HCT116 (cell line): ENCODE measurements around the gene KCTD15. TPM values are rescaled to one million over a fixed set of nuclear protein-coding genes. Genes with fewer than 3 reads are reported as not detected.

Source experiments
- ATAC-seq: fragments of 200-7000 bp; cut with Tn5 transposase; 2 replicates; pipeline ENCODE4 v1.9.1; 2020; ENCODE audit warnings: mild to moderate bottlenecking, moderate library complexity
- BruUV-seq: library from RNA; stranded (reverse); fragments of 400-500 nt; replicated peaks from 2 replicates; lab custom pipeline; 2021; lab: Mats Ljungman, UMichigan
- CTCF ChIA-PET: fragments of 300-600 bp; sonication (Branson Sonifier 250); formaldehyde crosslinking; loops from one replicate; lab custom pipeline; 2021; ENCODE audit warnings: antibody characterized with exemption; lab: Charles Lee
- POLR2A ChIA-PET: fragments of 300-600, 350-600 bp; sonication (Branson Sonifier 250); formaldehyde crosslinking; loops from one replicate; lab custom pipeline; 2021; ENCODE audit warnings: antibody characterized with exemption; lab: Charles Lee
- RAD21 ChIA-PET, 2 experiments: fragments of 300-600 bp; sonication (Branson Sonifier 250); formaldehyde crosslinking; loops; one replicate each; lab custom pipeline; 2023; ENCODE audit warnings: low total read pairs in 2 of 2; ENCODE audit not compliant: uncharacterized antibody in 2 of 2, unreplicated experiment in 2 of 2, low non-redundant PET in 1 of 2; lab: Charles Lee
- DNase-seq: peaks from one replicate; pipeline ENCODE4 v3.0.0-alpha.2; 2010; ENCODE audit warnings: low read depth, low spot score
- H2AFZ ChIP-seq: fragments of 200-600 bp; shearing (Covaris generic), sonication (generic); 2 replicates; pipeline ENCODE4 v1.6.1; 2017; ENCODE audit warnings: low read depth, mixed run types, mixed read lengths, antibody characterized with exemption, low read length; ENCODE audit not compliant: poor library complexity, severe bottlenecking
- H3K27ac ChIP-seq: 2 replicates; pipeline ENCODE4 v1.5.1; 2012; ENCODE audit warnings: low read depth, low read length
- H3K27me3 ChIP-seq: fragments of 200-600 bp; sonication (generic); 2 replicates; pipeline ENCODE4 v1.6.1; 2016; ENCODE audit warnings: mixed run types, low read length, mixed read lengths; ENCODE audit not compliant: insufficient read depth
- H3K36me3 ChIP-seq, 2 experiments: fragments of 200-500 bp in 1 of 2; fragments of 200-600 bp in 1 of 2; sonication (Bioruptor generic) in 1 of 2; sonication (generic) in 1 of 2; 2 replicates each; pipeline versions ENCODE4 v1.5.1 to v1.6.1; 2014 to 2016; ENCODE audit warnings: low read length in 2 of 2, inconsistent platforms in 1 of 2, mixed read lengths in 1 of 2, mixed run types in 1 of 2; ENCODE audit not compliant: insufficient read depth in 2 of 2, control insufficient read depth in 1 of 2
- H3K4me1 ChIP-seq, 2 experiments: fragments of 200-600 bp in 1 of 2; sonication (generic) in 1 of 2; 2 replicates each; pipeline versions ENCODE4 v1.5.1 to v1.6.1; 2012 to 2017; ENCODE audit warnings: low read length in 2 of 2, inconsistent platforms in 1 of 2, mild to moderate bottlenecking in 1 of 2, mixed read lengths in 1 of 2, mixed run types in 1 of 2, moderate library complexity in 1 of 2; ENCODE audit not compliant: insufficient read depth in 2 of 2, control insufficient read depth in 1 of 2
- H3K4me2 ChIP-seq: fragments of 200-600 bp; sonication (generic); 2 replicates; pipeline ENCODE4 v1.6.1; 2017; ENCODE audit warnings: mixed run types, low read length, mixed read lengths
- H3K4me3 ChIP-seq, 2 experiments: fragments of 200-600 bp in 1 of 2; sonication (generic) in 1 of 2; replicated peaks in 1 of 2; 2 replicates each; pipeline ENCODE4 v1.5.1; 2011 to 2016; ENCODE audit warnings: low read length in 2 of 2, control low read depth in 1 of 2, low read depth in 1 of 2, mild to moderate bottlenecking in 1 of 2, mixed read lengths in 1 of 2, mixed run types in 1 of 2
- H3K79me2 ChIP-seq: fragments of 200-600 bp; sonication (generic); 2 replicates; pipeline ENCODE4 v1.6.1; 2017; ENCODE audit warnings: mild to moderate bottlenecking, mixed run types, low read length, moderate library complexity, mixed read lengths; ENCODE audit not compliant: insufficient read depth
- H3K9ac ChIP-seq: fragments of 200-600 bp; sonication (generic); 2 replicates; pipeline ENCODE4 v1.6.1; 2016; ENCODE audit warnings: low read length, mixed read lengths
- H3K9me2 ChIP-seq: fragments of 200-600 bp; sonication (generic), shearing (Covaris generic); 2 replicates; pipeline ENCODE4 v1.6.1; 2017; ENCODE audit warnings: mixed run types, mild to moderate bottlenecking, moderate library complexity; ENCODE audit not compliant: insufficient read depth
- H3K9me3 ChIP-seq, 2 experiments: fragments of 200-500 bp in 1 of 2; fragments of 200-600 bp in 1 of 2; sonication (Bioruptor generic) in 1 of 2; sonication (generic) in 1 of 2; 2 replicates each; pipeline ENCODE4 v1.6.1; 2014 to 2017; ENCODE audit warnings: low read length in 2 of 2, mixed read lengths in 2 of 2, inconsistent platforms in 1 of 2, low read depth in 1 of 2, mild to moderate bottlenecking in 1 of 2, mixed run types in 1 of 2, moderate library complexity in 1 of 2; ENCODE audit not compliant: control insufficient read depth in 1 of 2, insufficient read depth in 1 of 2
- H4K20me1 ChIP-seq: fragments of 200-600 bp; sonication (generic), shearing (Covaris generic); 2 replicates; pipeline ENCODE4 v1.6.1; 2017; ENCODE audit warnings: mixed run types, mild to moderate bottlenecking, moderate library complexity; ENCODE audit not compliant: insufficient read depth
- CEBPB ChIP-seq: IDR thresholded peaks from 2 replicates; pipeline ENCODE4 v1.6.1; 2012; ENCODE audit warnings: low read depth
- EGR1 ChIP-seq: IDR thresholded peaks from 2 replicates; pipeline ENCODE4 v1.6.1; 2012; ENCODE audit warnings: low read depth
- ELF1 ChIP-seq: IDR thresholded peaks from 2 replicates; pipeline ENCODE4 v1.6.1; 2012; ENCODE audit warnings: low read depth, borderline replicate concordance
- EZH2 ChIP-seq: fragments of 200-600 bp; sonication (generic); IDR thresholded peaks from 2 replicates; pipeline ENCODE4 v1.6.1; 2017; ENCODE audit warnings: antibody characterized with exemption, mixed run types
- EZH2phosphoT487 ChIP-seq: fragments of 200-600 bp; IDR thresholded peaks from 2 replicates; pipeline ENCODE4 v1.6.1; 2018; ENCODE audit warnings: antibody characterized with exemption, borderline replicate concordance
- JUND ChIP-seq: IDR thresholded peaks from 2 replicates; pipeline ENCODE4 v1.6.1; 2012
- POLR2AphosphoS5 ChIP-seq: IDR thresholded peaks from 2 replicates; pipeline ENCODE4 v1.6.1; 2011; ENCODE audit warnings: mild to moderate bottlenecking, low read depth, low read length, moderate library complexity
- RAD21 ChIP-seq: IDR thresholded peaks from 2 replicates; pipeline ENCODE4 v1.6.1; 2012; ENCODE audit warnings: low read depth, mild to moderate bottlenecking
- SIN3A ChIP-seq: IDR thresholded peaks from 2 replicates; pipeline ENCODE4 v1.6.1; 2012; ENCODE audit warnings: low read depth
- SP1 ChIP-seq: IDR thresholded peaks from 2 replicates; pipeline ENCODE4 v1.6.1; 2012; ENCODE audit warnings: low read depth
- SRF ChIP-seq: IDR thresholded peaks from 2 replicates; pipeline ENCODE4 v1.6.1; 2012; ENCODE audit warnings: low read depth
- TCF7L2 ChIP-seq: IDR thresholded peaks from 2 replicates; pipeline ENCODE4 v1.7.0; 2011; ENCODE audit warnings: borderline replicate concordance, inconsistent platforms; ENCODE audit not compliant: insufficient read depth, insufficient read length; ENCODE audit errors: extremely low read depth
- ZNF274 ChIP-seq: fragments of 200-500 bp; sonication (Bioruptor generic); IDR thresholded peaks from 2 replicates; pipeline ENCODE4 v1.6.1; 2014; ENCODE audit warnings: mild to moderate bottlenecking, low read depth, low read length, inconsistent platforms
- intact Hi-C: fragments of 100-400 bp; cut with micrococcal nuclease; formaldehyde crosslinking; loops from 2 replicates; pipeline ENCODE4 v1.10.0; 2022
- total RNA-seq: library from RNA; stranded (reverse); gene quantifications from one replicate; pipeline ENCODE4 v1.2.1, GENCODE V29; 2021; ENCODE audit not compliant: unreplicated experiment
- TF ChIP-seq, protein P1 (sequence below), 3 experiments: fragments of 200-600 bp in 1 of 3; sonication (generic) in 1 of 3; IDR thresholded peaks in 2 of 3; conservative IDR thresholded peaks in 1 of 3; 2 replicates each; pipeline ENCODE4 v1.5.1; 2012 to 2017; ENCODE audit warnings: low read depth in 2 of 3, low read length in 2 of 3, antibody characterized with exemption in 1 of 3, borderline replicate concordance in 1 of 3, control low read depth in 1 of 3, mild to moderate bottlenecking in 1 of 3, mixed read lengths in 1 of 3, mixed run types in 1 of 3, moderate library complexity in 1 of 3; ENCODE audit not compliant: insufficient read depth in 1 of 3

The KCTD15 gene
- total RNA-seq, 1 experiment from 2014 or later = 29.2 TPM

DNA sequence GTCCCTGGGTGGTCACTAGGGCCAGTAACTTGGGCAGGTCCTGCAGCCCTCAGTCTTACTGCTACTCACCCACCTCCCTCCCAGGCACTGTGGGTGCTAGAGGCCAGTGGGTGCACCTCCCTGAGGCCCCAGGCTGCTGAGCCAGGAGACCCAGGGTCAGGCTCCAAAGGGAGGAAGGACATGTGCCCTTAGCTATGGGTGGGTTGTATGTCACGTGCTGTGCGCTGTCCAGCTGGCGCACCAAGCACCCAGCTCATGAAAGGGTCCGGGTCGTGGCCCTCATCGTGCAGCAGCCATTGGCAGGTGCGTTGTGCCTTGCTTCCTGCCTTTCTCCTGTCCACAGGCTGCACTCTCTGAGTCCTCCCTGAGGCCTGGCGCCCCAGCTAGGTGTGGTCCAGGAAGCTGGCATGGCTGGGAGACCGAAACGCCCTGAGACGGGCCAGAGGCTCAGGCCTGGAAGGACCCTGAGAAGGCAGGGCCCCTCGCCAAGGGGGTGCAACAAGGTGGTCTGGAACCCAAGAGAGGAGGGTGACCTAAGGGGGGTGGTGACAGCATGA is 47.0 kb upstream of the KCTD15 start:
- H3K9me3 ChIP-seq = no peaks in the 10 kb centered on the region
- DNase-seq (no peak), ATAC-seq (no peak)
- no peak overlapping the region for H3K4me3 ChIP-seq
- H3K9ac ChIP-seq = no peak overlapping the region
- H3K4me1 ChIP-seq = no peaks in the 10 kb centered on the region
- peaks cover 28% of the 10 kb centered on the region for H3K27me3 ChIP-seq
- no peaks in the 10 kb centered on the region for H4K20me1 ChIP-seq
- H3K36me3 ChIP-seq = no peaks in the 10 kb centered on the region
- no peak for TF ChIP-seq POLR2AphosphoS5
- ChIA-PET RAD21 (no interaction called here), CTCF (interaction anchor here (1.0 kb wide), 1 partner anchor 509 kb away, joined by 3 read pairs; no protein-coding TSS in a partner anchor), POLR2A (no interaction called here)
- H3K79me2 ChIP-seq = no peaks in the 10 kb centered on the region
- intact Hi-C loops = no loop called here
- H3K27ac ChIP-seq = no peak overlapping the region
- no TSS peak for BruUV-seq
- H2AFZ ChIP-seq = no peak overlapping the region
- H3K9me2 ChIP-seq = no peaks in the 10 kb centered on the region
- H3K4me2 ChIP-seq = no peak overlapping the region

DNA sequence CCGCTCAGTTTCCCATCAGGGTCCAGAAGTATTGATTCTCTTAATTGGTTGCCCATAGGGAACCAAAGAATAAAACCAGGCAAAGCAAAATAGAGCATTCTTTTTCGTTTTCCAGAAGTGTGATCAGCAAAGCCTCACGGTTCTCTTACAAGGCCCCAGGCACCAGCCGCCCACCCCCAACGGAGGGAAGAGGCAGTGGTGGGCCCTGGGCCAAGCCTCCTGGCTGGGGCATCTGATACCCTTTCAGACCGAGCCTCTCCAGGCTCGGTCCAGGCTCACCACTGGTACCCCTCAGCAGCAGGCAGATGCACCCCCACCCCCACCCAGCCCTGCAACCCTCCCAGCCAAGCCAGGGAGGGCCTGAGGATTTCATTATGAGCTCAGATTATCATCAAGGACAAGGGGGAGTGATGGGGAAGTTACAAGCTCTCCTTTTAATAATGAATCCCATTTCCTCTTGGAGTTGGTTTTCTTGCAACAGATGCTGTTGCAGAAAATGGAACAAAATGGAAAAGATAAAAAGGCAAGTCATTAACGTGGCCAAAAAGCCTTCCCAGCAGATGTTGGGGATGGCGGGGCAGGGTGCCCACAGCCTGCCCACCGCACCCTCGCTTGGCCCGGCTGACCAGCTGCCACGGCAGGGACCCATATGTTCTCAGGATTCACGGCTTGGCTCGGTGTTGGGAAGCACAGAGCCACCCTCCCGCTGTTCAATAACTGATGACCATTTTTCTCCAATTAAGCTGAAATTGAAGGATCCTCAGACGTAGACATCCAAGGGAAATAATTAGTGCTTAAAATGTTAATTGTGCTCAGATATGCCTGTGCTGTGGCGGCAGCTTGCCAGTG is 45.9 kb upstream of the KCTD15 start:
- H3K9ac ChIP-seq = no peak overlapping the region
- DNase-seq = no peak
- H3K4me2 ChIP-seq = no peak overlapping the region
- H3K4me1 ChIP-seq = no peaks in the 10 kb centered on the region
- no peaks in the 10 kb centered on the region for H3K9me3 ChIP-seq
- ChIA-PET RAD21 (interaction anchor here in 1 of 2 experiments (0.7 kb wide), 1 partner anchor 344 kb away, joined by 10 read pairs; no protein-coding TSS in a partner anchor), CTCF (interaction anchor here (1.0 kb wide), 1 partner anchor 335 kb away, joined by 4 read pairs; no protein-coding TSS in a partner anchor), POLR2A (interaction anchor here (0.6 kb wide), 1 partner anchor 26 kb away, joined by 5 read pairs; no protein-coding TSS in a partner anchor)
- BruUV-seq = no TSS peak
- no peaks in the 10 kb centered on the region for H3K36me3 ChIP-seq
- H3K9me2 ChIP-seq = no peaks in the 10 kb centered on the region
- H3K27ac ChIP-seq = no peak overlapping the region
- no peak for TF ChIP-seq EZH2
- TF ChIP-seq, protein P1, sequence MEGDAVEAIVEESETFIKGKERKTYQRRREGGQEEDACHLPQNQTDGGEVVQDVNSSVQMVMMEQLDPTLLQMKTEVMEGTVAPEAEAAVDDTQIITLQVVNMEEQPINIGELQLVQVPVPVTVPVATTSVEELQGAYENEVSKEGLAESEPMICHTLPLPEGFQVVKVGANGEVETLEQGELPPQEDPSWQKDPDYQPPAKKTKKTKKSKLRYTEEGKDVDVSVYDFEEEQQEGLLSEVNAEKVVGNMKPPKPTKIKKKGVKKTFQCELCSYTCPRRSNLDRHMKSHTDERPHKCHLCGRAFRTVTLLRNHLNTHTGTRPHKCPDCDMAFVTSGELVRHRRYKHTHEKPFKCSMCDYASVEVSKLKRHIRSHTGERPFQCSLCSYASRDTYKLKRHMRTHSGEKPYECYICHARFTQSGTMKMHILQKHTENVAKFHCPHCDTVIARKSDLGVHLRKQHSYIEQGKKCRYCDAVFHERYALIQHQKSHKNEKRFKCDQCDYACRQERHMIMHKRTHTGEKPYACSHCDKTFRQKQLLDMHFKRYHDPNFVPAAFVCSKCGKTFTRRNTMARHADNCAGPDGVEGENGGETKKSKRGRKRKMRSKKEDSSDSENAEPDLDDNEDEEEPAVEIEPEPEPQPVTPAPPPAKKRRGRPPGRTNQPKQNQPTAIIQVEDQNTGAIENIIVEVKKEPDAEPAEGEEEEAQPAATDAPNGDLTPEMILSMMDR (IDR thresholded peaks at IDR 0.05 in 2 of 3, conservative IDR thresholded peaks at IDR 0.05 in 1 of 3; ENCODE audit: borderline replicate concordance in 1 of 3, insufficient read depth in 1 of 3, low read depth in 2 of 3, low read length in 2 of 3) = no peak
- TF ChIP-seq CEBPB = no peak
- TF ChIP-seq SRF = no peak
- no peak for TF ChIP-seq TCF7L2
- TF ChIP-seq SP1 = no peak
- no peak for TF ChIP-seq EGR1
- no peak for TF ChIP-seq SIN3A
- TF ChIP-seq JUND = no peak
- TF ChIP-seq RAD21 = no peak
- TF ChIP-seq POLR2AphosphoS5 = no peak
- TF ChIP-seq ZNF274 = no peak
- no peak for TF ChIP-seq ELF1
- TF ChIP-seq EZH2phosphoT487 = no peak
- no peak for ATAC-seq
- no peak overlapping the region for H3K4me3 ChIP-seq
- H2AFZ ChIP-seq = no peak overlapping the region
- intact Hi-C loops = no loop called here
- no peaks in the 10 kb centered on the region for H3K79me2 ChIP-seq
- no peaks in the 10 kb centered on the region for H4K20me1 ChIP-seq
- peaks cover 31% of the 10 kb centered on the region for H3K27me3 ChIP-seq
